ENCODE results near the gene RARRES2.
"Not testable (repeated sequence)": the region's sequence is repeated elsewhere in the genome, so short reads cannot be mapped to it uniquely, and the experiment has no call there.

Gene RARRES2

DNA sequence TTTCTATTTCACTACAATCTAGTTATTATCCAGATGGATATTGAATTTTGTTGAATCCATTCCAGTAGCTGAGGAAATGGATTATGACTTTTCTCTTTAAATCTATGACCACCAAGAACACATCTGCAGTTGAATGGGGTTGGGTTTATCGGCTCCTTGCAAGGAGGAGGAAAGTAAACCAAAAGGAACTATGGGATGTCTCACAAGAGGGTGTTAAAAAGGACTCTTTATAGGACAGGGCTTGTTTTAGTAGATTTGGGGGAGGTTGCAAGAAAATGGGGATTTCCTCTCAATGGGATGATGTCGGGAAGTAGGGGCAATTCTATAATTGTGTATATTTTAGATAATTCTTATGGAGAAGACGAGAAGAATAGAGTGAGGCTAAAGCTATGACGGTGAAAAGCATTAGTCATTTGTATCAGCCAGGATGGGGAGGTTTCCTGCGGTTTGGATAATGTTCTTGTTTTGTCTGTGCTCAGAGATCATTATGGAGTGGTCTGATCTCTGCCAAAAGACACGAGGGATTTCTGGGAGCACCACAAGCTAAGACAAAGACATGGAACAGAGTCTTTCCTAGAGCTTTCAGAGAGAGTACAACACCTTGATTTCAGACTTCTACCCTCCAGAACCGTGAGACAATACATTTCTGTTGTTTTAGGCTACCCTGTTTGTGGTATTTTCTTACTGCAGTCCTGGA, 23.5 kb downstream of the RARRES2 start:
- no peak for DNase-seq (ENCODE audit: low read depth)
- TF ChIP-seq, protein P1, sequence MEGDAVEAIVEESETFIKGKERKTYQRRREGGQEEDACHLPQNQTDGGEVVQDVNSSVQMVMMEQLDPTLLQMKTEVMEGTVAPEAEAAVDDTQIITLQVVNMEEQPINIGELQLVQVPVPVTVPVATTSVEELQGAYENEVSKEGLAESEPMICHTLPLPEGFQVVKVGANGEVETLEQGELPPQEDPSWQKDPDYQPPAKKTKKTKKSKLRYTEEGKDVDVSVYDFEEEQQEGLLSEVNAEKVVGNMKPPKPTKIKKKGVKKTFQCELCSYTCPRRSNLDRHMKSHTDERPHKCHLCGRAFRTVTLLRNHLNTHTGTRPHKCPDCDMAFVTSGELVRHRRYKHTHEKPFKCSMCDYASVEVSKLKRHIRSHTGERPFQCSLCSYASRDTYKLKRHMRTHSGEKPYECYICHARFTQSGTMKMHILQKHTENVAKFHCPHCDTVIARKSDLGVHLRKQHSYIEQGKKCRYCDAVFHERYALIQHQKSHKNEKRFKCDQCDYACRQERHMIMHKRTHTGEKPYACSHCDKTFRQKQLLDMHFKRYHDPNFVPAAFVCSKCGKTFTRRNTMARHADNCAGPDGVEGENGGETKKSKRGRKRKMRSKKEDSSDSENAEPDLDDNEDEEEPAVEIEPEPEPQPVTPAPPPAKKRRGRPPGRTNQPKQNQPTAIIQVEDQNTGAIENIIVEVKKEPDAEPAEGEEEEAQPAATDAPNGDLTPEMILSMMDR (IDR thresholded peaks at IDR 0.05; ENCODE audit: low read depth, low read length, missing control alignments), result no peak
- H3K4me3 ChIP-seq (ENCODE audit: low read depth, low read length), result no peak overlapping the region

- not testable (repeated sequence) for DNase-seq (ENCODE audit: low read depth); H3K4me3 ChIP-seq (ENCODE audit: low read depth, low read length)
Observed at GRCh38 chr7:150316987-150317386, 24.4 kb downstream of the RARRES2 start.

DNA sequence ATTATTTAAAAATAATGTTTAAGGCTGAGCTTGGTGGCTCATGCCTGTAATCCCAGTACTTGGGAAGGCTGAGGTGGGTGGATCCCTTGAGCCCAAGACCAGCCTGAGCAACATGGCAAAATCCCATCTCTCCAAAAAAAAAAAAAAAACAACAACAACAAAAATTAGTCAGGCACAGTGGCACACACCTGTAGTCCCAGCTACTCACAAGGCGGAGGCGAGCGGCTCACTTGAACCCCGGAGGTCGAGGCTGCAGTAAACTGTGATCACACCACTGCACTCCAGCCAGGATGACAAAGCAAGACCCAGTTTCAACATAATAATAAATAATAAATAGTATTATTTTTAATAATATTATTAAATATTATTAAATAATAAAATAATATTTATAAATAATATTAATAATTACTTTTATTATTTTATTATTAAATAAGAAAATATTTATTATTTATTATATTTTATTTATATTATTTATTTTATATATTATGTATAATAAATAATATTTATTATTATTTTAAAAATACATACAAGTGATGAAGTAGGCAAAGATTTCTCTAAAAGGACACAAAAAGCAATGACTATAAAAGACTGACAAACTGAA, 26.7 kb downstream of the RARRES2 start:
- TF ChIP-seq, protein P1 (IDR thresholded peaks at IDR 0.05; ENCODE audit: low read depth, low read length, missing control alignments), result no peak
- no peak for DNase-seq (ENCODE audit: low read depth)

GRCh38 chr7:150313870-150314269, 27.6 kb downstream of the RARRES2 start:
- no peak for DNase-seq (ENCODE audit: low read depth)
- no peak overlapping the region for H3K4me3 ChIP-seq (ENCODE audit: low read depth, low read length)
- TF ChIP-seq, protein P1 (IDR thresholded peaks at IDR 0.05; ENCODE audit: low read depth, low read length, missing control alignments), result no peak

More for the DNA sequence above, 26.7 kb downstream of the RARRES2 start:
- no peak overlapping the region for H3K4me3 ChIP-seq (ENCODE audit: low read depth, low read length)

GRCh38 chr7:150313367-150313809, 28.0 kb downstream of the RARRES2 start:
- no peak overlapping the region for H3K4me3 ChIP-seq (ENCODE audit: low read depth, low read length)
- no peak for DNase-seq (ENCODE audit: low read depth)
- TF ChIP-seq, protein P1 (IDR thresholded peaks at IDR 0.05; ENCODE audit: low read depth, low read length, missing control alignments), result no peak

- not testable (repeated sequence) for H3K4me3 ChIP-seq (ENCODE audit: low read depth, low read length); DNase-seq (ENCODE audit: low read depth)
Observed at GRCh38 chr7:150312649-150313366, 28.6 kb downstream of the RARRES2 start.

- DNase-seq (ENCODE audit: low read depth), result no peak
- H3K4me3 ChIP-seq (ENCODE audit: low read depth, low read length), result no peak overlapping the region
- TF ChIP-seq, protein P1 (IDR thresholded peaks at IDR 0.05; ENCODE audit: low read depth, low read length, missing control alignments), result no peak
Observed at GRCh38 chr7:150311711-150312110, 29.7 kb downstream of the RARRES2 start.
